Measurements from ENCODE around the gene EXD3. TPM values are rescaled to one million over a fixed set of nuclear protein-coding genes. Genes with fewer than 3 reads are reported as not detected.
"Not testable (repeated sequence)": the region's sequence is repeated elsewhere in the genome, so short reads cannot be mapped to it uniquely, and the experiment has no call there.

Gene EXD3
- total RNA-seq, 1 donor from 2014 or later: 19.5 TPM

GRCh38 chr9:137262909-137263285 lies 160.1 kb downstream of the EXD3 start:
- TF ChIP-seq, protein P1, sequence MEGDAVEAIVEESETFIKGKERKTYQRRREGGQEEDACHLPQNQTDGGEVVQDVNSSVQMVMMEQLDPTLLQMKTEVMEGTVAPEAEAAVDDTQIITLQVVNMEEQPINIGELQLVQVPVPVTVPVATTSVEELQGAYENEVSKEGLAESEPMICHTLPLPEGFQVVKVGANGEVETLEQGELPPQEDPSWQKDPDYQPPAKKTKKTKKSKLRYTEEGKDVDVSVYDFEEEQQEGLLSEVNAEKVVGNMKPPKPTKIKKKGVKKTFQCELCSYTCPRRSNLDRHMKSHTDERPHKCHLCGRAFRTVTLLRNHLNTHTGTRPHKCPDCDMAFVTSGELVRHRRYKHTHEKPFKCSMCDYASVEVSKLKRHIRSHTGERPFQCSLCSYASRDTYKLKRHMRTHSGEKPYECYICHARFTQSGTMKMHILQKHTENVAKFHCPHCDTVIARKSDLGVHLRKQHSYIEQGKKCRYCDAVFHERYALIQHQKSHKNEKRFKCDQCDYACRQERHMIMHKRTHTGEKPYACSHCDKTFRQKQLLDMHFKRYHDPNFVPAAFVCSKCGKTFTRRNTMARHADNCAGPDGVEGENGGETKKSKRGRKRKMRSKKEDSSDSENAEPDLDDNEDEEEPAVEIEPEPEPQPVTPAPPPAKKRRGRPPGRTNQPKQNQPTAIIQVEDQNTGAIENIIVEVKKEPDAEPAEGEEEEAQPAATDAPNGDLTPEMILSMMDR (conservative IDR thresholded peaks at IDR 0.05): no peak
- Mint-ChIP-seq H3K27me3 (no peaks in the 10 kb centered on the region), H3K36me3 (no peaks in the 10 kb centered on the region), H3K4me3 (no peak overlapping the region), H3K9me3 (no peaks in the 10 kb centered on the region), H3K4me1 (ENCODE audit: unreplicated experiment) (no peaks in the 10 kb centered on the region), H3K27ac (no peak overlapping the region)
- no peak for DNase-seq (ENCODE audit: extremely low spot score, unreplicated experiment)

GRCh38 chr9:137262173-137262908 lies 160.6 kb downstream of the EXD3 start:
- H3K27ac Mint-ChIP-seq; H3K4me3 Mint-ChIP-seq; H3K4me1 Mint-ChIP-seq (ENCODE audit: unreplicated experiment); H3K36me3 Mint-ChIP-seq; H3K9me3 Mint-ChIP-seq; H3K27me3 Mint-ChIP-seq; DNase-seq (ENCODE audit: extremely low spot score, unreplicated experiment): not testable (repeated sequence)
- TF ChIP-seq, protein P1 (conservative IDR thresholded peaks at IDR 0.05): peak; percentile 68

Small RNA genes lying within 50 kb of the gene (microRNA-seq; reads per million reads assigned to microRNA genes)
- 1.9 reads per million for gene MIR7114

Other genes with a start within 250 kb of the EXD3 start
- 63.5 and 65.0 TPM in 2 replicates for gene ANAPC2, start 234.6 kb downstream of the EXD3 start, total RNA-seq (ENCODE audit: low replicate concordance)
- gene SSNA1, start 234.5 kb downstream of the EXD3 start, total RNA-seq (ENCODE audit: low replicate concordance): 64.9 and 74.8 TPM in 2 replicates
- 24.1 and 28.4 TPM in 2 replicates for gene TPRN, start 222.4 kb downstream of the EXD3 start, total RNA-seq (ENCODE audit: low replicate concordance)
- 42.3 and 46.3 TPM in 2 replicates for gene TMEM203, start 217.5 kb downstream of the EXD3 start, total RNA-seq (ENCODE audit: low replicate concordance)
- gene NDOR1, start 217.5 kb downstream of the EXD3 start, total RNA-seq (ENCODE audit: low replicate concordance): 18.9 and 28.0 TPM in 2 replicates
- gene RNF208, start 200.9 kb downstream of the EXD3 start, total RNA-seq (ENCODE audit: low replicate concordance): 12.1 and 15.7 TPM in 2 replicates
- 0.86 and 1.5 TPM in 2 replicates for gene CYSRT1, start 198.0 kb downstream of the EXD3 start, total RNA-seq (ENCODE audit: low replicate concordance)
- 0.36 and 0.48 TPM in 2 replicates for gene RNF224, start 195.7 kb downstream of the EXD3 start, total RNA-seq (ENCODE audit: low replicate concordance)
- gene SLC34A3, start 192.3 kb downstream of the EXD3 start, total RNA-seq (ENCODE audit: low replicate concordance): 0.41 and 0.81 TPM in 2 replicates
- 326 and 349 TPM in 2 replicates for gene TUBB4B, start 181.9 kb downstream of the EXD3 start, total RNA-seq (ENCODE audit: low replicate concordance)
- 0.31 TPM in 1 of 2 replicates, not detected in the other for gene STPG3, start 171.9 kb downstream of the EXD3 start, total RNA-seq (ENCODE audit: low replicate concordance)
- 52.4 and 61.9 TPM in 2 replicates for gene NELFB, start 167.8 kb downstream of the EXD3 start, total RNA-seq (ENCODE audit: low replicate concordance)
- 2.7 and 4.5 TPM in 2 replicates for gene TOR4A, start 145.4 kb downstream of the EXD3 start, total RNA-seq (ENCODE audit: low replicate concordance)
- gene NRARP, start 120.9 kb downstream of the EXD3 start, total RNA-seq (ENCODE audit: low replicate concordance): 17.9 and 21.7 TPM in 2 replicates
- 6.4 and 14.3 TPM in 2 replicates for gene NOXA1, start 231 bp upstream of the EXD3 start, total RNA-seq (ENCODE audit: low replicate concordance)
- gene ENTPD8, start 18.2 kb upstream of the EXD3 start, total RNA-seq (ENCODE audit: low replicate concordance): 2.1 and 3.5 TPM in 2 replicates
- gene NSMF, start 36.2 kb upstream of the EXD3 start, total RNA-seq (ENCODE audit: low replicate concordance): 51.2 and 67.8 TPM in 2 replicates
- gene PNPLA7, start 127.2 kb upstream of the EXD3 start, total RNA-seq (ENCODE audit: low replicate concordance): 2.5 and 3.1 TPM in 2 replicates
- gene MRPL41, start 128.7 kb upstream of the EXD3 start, total RNA-seq (ENCODE audit: low replicate concordance): 50.4 and 51.6 TPM in 2 replicates
- 33.8 and 45.8 TPM in 2 replicates for gene DPH7, start 155.8 kb upstream of the EXD3 start, total RNA-seq (ENCODE audit: low replicate concordance)
- gene ZMYND19, start 167.3 kb upstream of the EXD3 start, total RNA-seq (ENCODE audit: low replicate concordance): 41.7 and 45.3 TPM in 2 replicates
- gene ARRDC1, start 182.5 kb upstream of the EXD3 start, total RNA-seq (ENCODE audit: low replicate concordance): 46.4 and 96.6 TPM in 2 replicates
- gene EHMT1, start 195.8 kb upstream of the EXD3 start, total RNA-seq (ENCODE audit: low replicate concordance): 99.8 and 111 TPM in 2 replicates